IPS-18c (cell line): ENCODE results near the gene CST7.
"Not testable (repeated sequence)": the region's sequence is repeated elsewhere in the genome, so short reads cannot be mapped to it uniquely, and the experiment has no call there.

Source experiments
- H3K4me3 ChIP-seq: 2 replicates; pipeline ENCODE4 v1.7.0; 2013; ENCODE audit warnings: low read depth, mild to moderate bottlenecking, low read length, moderate library complexity; ENCODE audit not compliant: insufficient read depth
- H3K9me3 ChIP-seq: one replicate; pipeline ENCODE4 v1.6.1; 2013; ENCODE audit warnings: mild to moderate bottlenecking, low read length, moderate library complexity; ENCODE audit not compliant: control insufficient read depth, insufficient read depth

Gene CST7

GRCh38 chr20:24939036-24939435 lies 10.0 kb upstream of the CST7 start:
- Histone ChIP-seq H3K9me3 (no peaks in the 10 kb centered on the region), H3K4me3 (no peak overlapping the region)

GRCh38 chr20:24942679-24943078 lies 6.4 kb upstream of the CST7 start:
- no peaks in the 10 kb centered on the region for H3K9me3 ChIP-seq
- no peak overlapping the region for H3K4me3 ChIP-seq

- Histone ChIP-seq H3K4me3 (no peak overlapping the region), H3K9me3 (no peaks in the 10 kb centered on the region)
Observed at GRCh38 chr20:24943196-24943595, 5.9 kb upstream of the CST7 start.

GRCh38 chr20:24943731-24944130 lies 5.3 kb upstream of the CST7 start:
- Histone ChIP-seq H3K9me3 (no peaks in the 10 kb centered on the region), H3K4me3 (no peak overlapping the region)

GRCh38 chr20:24946376-24946775 lies 2.7 kb upstream of the CST7 start:
- not testable (repeated sequence) for H3K4me3 ChIP-seq, H3K9me3 ChIP-seq

GRCh38 chr20:24948396-24948938 lies 602 bp upstream of the CST7 start:
- H3K4me3 ChIP-seq, H3K9me3 ChIP-seq: not testable (repeated sequence)

- Histone ChIP-seq H3K4me3 (no peak overlapping the region), H3K9me3 (no peaks in the 10 kb centered on the region)
Observed at GRCh38 chr20:24949756-24950127, 673 bp downstream of the CST7 start.

GRCh38 chr20:24950128-24950835 lies 1.2 kb downstream of the CST7 start:
- H3K9me3 ChIP-seq, result no peaks in the 10 kb centered on the region
- no peak overlapping the region for H3K4me3 ChIP-seq

GRCh38 chr20:24950836-24951525 lies 1.9 kb downstream of the CST7 start:
- Histone ChIP-seq H3K4me3 (no peak overlapping the region), H3K9me3 (no peaks in the 10 kb centered on the region)

GRCh38 chr20:24951536-24952083 lies 2.5 kb downstream of the CST7 start:
- Histone ChIP-seq H3K4me3 (no peak overlapping the region), H3K9me3 (no peaks in the 10 kb centered on the region)

GRCh38 chr20:24952376-24953208 lies 3.5 kb downstream of the CST7 start:
- Histone ChIP-seq H3K4me3 (no peak overlapping the region), H3K9me3 (no peaks in the 10 kb centered on the region)

- H3K4me3 ChIP-seq, result no peak overlapping the region
- H3K9me3 ChIP-seq, result no peaks in the 10 kb centered on the region
Observed at GRCh38 chr20:24953209-24953575, 4.1 kb downstream of the CST7 start.

GRCh38 chr20:24953621-24954133 lies 4.6 kb downstream of the CST7 start:
- no peak overlapping the region for H3K4me3 ChIP-seq
- H3K9me3 ChIP-seq, result no peaks in the 10 kb centered on the region

GRCh38 chr20:24954151-24954550 lies 5.1 kb downstream of the CST7 start:
- no peaks in the 10 kb centered on the region for H3K9me3 ChIP-seq
- H3K4me3 ChIP-seq, result no peak overlapping the region

GRCh38 chr20:24954566-24954965 lies 5.5 kb downstream of the CST7 start:
- Histone ChIP-seq H3K4me3 (no peak overlapping the region), H3K9me3 (no peaks in the 10 kb centered on the region)

GRCh38 chr20:24955045-24955444 lies 6.0 kb downstream of the CST7 start:
- H3K4me3 ChIP-seq, result no peak overlapping the region
- no peaks in the 10 kb centered on the region for H3K9me3 ChIP-seq
